ENCODE data around the gene PTPRG.

The PTPRG gene

DNA sequence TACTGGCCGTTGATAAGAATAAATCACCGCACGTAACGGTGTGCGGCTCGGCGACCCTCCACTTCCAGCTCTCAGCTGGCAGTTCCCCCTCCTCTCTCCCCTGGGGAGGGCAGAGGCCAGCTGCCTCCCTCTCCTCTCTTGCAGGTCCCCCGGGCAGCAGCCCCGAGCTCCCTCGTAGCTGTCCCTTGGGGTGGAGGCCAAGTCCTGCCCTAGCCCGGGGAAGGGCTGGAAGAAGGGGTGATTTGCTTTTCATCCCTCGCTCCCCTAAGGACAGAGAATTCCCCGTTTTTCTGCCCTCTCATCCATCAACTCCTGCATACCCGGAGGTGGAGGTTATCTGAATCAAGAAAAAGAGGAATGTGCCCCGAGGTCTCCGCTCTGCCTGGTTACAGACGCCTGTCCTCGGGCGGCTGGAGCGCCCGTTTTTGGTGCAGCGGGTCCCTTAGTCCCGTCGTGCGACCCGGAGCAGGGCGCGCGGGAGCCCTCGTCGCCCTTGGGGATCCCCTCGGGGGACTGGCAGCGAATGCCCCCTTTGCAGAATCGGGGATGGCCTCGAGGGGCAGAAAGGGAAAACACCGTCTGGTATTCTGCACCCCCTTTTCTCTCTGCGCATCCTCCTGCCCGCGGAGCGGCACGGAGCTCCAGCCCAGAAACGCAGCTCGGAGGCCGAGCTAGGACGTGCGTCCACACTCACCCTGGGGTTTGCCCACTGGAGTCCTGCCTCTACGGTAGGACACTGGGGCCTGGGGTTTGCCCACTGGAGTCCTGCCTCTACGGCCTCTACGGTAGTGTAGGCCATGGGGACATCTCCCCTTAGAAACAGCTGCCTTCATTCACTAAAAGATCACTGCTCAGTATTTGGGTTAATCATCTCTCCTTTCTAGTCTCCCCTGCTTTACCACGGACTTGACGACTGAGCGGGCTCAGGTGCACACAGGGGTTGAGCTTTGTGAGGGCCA, 2.2 kb downstream of the PTPRG start:
- no peak for DNase-seq

GRCh38 chr3:61564395-61565059, 3.2 kb downstream of the PTPRG start:
- no peak for DNase-seq

- DNase-seq: no peak
Measured at GRCh38 chr3:61565569-61565968, 4.2 kb downstream of the PTPRG start.

DNA sequence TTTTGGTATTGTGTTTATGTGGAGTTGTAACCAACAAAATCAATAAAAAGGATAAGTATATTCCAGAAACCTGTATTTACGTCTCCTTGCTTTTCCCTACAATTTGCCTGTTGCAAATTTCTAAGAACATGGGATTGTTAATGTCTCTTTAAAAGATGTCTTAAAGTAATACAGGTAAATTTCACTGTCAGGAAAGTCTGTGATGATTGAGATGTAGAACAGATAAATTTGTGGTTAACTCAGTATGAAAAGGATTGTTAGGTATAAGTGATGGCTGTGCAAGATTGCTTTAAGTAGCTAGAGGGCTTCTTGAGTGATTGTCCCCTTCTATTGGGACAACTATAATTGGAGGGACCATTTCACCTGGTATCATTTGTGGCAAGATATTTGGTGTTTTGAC, 6.8 kb downstream of the PTPRG start:
- no peak for DNase-seq

GRCh38 chr3:61569856-61570580, 8.6 kb downstream of the PTPRG start:
- DNase-seq: no peak

DNA sequence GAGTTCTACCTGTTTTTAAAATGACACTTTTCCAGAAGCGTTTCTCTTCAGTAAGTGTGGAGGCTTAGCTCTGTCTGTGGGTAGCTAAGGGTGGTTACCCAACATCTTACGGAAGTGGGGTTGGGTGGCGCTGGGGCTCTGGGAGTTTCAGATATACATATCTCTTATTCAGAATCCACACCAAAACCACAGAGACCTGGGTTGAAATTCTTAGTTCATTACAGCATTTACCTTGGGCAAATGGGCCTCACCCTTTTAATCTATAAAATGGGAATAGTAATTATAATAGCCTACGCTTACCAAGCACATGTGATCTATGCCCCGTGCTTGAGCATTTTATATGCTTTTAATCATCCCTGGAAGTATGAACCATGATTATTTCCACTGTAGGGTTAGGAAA, 9.4 kb downstream of the PTPRG start:
- DNase-seq: no peak

DNA sequence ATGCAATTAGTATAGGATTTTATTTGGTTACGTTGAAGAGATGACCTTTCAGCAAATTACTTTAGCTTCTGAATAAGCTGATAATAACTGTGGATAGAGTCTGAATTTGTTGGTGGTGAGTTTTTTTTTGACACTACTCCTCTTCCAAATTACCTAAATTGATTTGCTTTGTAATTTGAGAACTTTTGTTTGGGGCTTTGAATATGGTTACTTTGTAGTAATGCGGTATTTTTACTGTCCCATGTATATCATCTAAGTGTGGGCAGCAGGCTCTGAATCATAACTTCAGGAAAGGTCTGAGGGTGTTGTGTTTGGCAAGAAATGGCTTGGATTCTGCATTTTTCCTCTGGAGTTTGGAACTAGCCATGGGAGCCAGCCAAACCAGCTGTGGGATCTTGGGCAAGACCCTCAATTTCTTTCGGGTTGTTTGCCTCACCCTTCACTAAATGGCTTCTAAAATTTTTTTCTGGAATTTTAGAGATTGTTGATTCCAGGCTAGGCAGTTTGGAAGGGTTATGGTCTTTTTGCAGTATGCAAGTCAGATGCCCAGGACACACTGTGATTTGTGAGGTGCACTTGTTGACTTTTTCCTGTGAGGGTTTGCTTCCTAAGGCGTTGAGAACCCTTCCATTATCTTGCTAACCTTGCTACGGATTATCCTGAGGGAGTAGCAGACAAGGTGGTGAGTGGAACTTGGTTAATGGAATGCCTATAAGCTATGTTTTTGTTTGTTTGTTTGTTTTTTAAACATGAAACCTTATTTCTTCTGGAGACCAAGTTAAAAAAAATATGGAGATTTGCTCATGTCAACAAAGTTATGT, 10.4 kb downstream of the PTPRG start:
- DNase-seq: no peak

GRCh38 chr3:61572879-61573278, 11.5 kb downstream of the PTPRG start:
- DNase-seq: no peak

DNA sequence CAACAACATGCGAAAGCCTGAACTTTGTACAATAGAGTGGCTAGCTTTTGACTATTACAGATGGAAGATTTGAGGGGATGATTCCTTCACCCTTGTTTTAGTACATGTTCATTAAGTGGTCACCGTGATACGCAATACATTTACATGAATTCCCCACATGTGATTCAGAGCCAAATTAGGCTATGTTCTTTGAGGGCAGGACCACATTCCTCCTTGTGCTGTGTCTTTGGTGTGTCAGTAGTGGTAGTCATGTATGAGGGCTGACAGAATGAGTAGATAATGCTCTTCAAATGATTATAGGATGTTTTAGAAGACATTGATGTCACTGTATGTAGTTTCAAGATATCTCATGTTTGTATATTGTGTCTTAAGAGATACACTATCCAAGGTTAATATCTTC, 12.1 kb downstream of the PTPRG start:
- no peak for DNase-seq

- DNase-seq: no peak
Measured at GRCh38 chr3:61574854-61575253, 13.5 kb downstream of the PTPRG start.

- DNase-seq: no peak
Measured at GRCh38 chr3:61575893-61576292, 14.5 kb downstream of the PTPRG start.

GRCh38 chr3:61577760-61578159, 16.4 kb downstream of the PTPRG start:
- DNase-seq: no peak

DNA sequence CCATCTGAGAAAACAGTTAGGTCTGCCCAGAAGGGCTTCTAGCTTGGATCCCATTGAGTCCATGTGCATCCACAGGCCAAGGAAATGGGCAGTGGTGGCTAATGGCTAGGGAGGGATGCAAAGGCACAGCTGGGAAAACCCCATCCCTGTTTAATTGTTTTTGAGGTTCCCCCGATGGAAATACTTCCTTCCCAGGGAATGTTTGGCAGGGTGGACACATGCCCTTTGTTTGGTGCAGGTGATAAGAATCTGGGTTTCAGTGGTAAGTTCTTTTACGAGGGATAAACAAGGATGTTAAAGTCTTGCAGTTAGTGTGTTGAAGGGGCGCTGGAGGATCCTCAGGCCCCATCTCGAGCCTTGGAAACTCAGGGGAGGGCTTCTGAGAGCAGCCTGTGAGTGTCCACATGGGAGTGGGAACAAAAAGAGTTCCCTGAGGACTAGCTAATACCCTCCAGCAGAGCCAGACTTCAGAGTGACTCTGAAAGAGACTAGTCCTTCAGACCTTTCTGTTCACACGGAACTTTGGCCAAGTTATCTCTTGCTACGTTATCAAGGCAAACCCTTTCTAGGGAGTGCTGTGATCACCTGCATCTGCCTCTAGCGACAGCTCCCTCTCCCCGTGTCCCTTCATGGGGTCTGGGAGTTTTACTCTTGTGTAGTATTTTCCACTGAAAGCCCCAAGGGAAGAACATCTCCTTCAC, 17.4 kb downstream of the PTPRG start:
- no peak for DNase-seq

- no peak for DNase-seq
Measured at GRCh38 chr3:61579685-61580084, 18.3 kb downstream of the PTPRG start.

DNA sequence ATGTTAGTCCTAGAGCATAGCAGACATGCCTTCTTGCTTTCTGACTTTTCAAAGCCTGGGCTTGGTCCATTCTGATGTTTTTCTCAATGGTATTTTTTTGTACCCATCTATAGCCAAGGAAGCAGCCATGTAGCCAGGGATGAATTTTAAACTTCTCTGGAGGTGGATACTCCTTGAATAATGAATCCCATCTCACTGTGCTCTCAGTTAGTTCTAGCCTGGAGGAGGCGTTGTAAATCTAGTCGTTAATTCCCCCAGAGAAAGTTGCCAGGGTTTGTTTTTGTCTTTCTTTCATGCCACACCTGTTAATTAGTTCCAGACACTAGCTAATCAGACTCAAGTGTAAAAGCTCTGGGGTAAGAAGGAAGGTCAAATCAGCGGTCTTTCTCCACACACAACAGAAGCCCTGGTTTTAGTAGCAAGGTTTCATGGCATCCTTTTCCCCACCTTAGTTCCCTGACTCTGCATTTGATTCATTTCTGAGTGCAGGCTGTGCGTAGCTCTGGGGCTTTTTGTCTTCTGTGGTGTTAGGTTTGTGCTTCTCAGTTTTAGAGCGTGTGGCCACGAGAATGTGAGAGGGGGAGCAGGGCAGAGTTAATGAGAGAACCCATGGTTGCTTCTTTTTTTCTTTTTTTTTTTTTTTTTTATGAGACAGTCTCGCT, 19.7 kb downstream of the PTPRG start:
- no peak for DNase-seq

GRCh38 chr3:61582287-61582686, 20.9 kb downstream of the PTPRG start:
- DNase-seq: no peak

- no peak for DNase-seq
Measured at GRCh38 chr3:61582846-61583245, 21.5 kb downstream of the PTPRG start.

DNA sequence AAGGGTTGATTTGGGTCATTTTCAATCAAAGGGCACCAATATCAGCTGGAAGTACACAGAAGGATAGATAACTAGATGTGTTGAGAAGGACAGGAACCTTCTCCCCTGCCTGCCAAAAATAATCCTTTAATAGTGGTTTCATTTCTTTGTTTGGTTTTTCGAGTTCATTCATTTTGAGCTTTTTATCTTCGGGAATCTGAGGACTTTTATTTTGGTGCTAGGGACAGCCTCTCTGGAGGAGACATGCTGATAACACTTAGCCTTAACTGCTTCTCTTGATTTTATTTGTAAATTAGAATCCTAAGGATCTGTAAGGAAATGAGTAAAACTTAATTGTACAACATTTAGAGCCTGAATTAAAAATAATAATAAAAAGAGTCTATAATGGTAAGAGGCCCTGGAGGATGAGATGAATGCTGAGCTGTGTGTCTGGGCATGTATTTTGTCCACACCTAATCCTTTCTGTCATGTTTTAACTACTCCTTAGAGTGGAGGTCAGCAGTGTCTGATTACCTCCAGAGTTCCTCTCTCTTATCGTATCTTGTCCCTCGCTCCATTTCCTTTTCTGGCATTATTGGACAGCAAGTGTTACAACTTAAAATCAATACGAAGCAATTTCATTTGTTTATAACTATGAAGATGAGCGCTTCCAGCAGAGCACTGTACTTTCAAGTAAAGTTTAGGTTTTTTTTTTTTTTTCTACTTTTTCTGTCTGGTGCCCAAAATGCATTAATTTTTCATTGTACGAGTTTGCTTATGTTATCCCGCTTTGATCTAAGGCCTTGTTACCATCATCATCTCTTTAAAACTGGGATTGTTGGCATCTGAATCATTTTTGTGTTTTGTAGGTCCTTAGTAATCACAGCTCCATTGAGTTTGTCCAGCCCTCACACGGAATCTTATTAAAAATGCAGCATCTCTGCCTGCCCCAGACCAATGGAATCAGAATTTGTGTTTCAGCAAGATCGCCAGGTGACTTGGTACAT, 22.8 kb downstream of the PTPRG start:
- no peak for DNase-seq

- DNase-seq: no peak
Measured at GRCh38 chr3:61589856-61590255, 28.5 kb downstream of the PTPRG start.

- no peak for DNase-seq
Measured at GRCh38 chr3:61591300-61591699, 29.9 kb downstream of the PTPRG start.
